Suprapubic skin (tissue), 4 donors: ENCODE results near the gene ASCL5.
"Not testable (repeated sequence)": the region's sequence is repeated elsewhere in the genome, so short reads cannot be mapped to it uniquely, and the experiment has no call there.

Experiments
- POLR2A ChIP-seq, 2 donors: fragments of 450-650 bp; IDR thresholded peaks; one replicate each; pipeline ENCODE4 v1.6.1; 2017; ENCODE audit warnings: antibody characterized with exemption in 2 of 2, mild to moderate bottlenecking in 2 of 2, moderate library complexity in 2 of 2
- POLR2AphosphoS5 ChIP-seq, 3 donors: sonication (generic); formaldehyde crosslinking; IDR thresholded peaks; one replicate each; pipeline ENCODE4 v1.6.1; 2017; ENCODE audit warnings: antibody characterized with exemption in 3 of 3
- TF ChIP-seq, protein P1 (sequence below), 2 donors: fragments of 200-600 bp in 1 of 2; fragments of 450-650 bp in 1 of 2; sonication (generic) in 1 of 2; IDR thresholded peaks; one replicate each; pipeline ENCODE4 v1.5.1; 2016 to 2019; ENCODE audit warnings: antibody characterized with exemption in 2 of 2, mild to moderate bottlenecking in 1 of 2, moderate library complexity in 1 of 2

DNA sequence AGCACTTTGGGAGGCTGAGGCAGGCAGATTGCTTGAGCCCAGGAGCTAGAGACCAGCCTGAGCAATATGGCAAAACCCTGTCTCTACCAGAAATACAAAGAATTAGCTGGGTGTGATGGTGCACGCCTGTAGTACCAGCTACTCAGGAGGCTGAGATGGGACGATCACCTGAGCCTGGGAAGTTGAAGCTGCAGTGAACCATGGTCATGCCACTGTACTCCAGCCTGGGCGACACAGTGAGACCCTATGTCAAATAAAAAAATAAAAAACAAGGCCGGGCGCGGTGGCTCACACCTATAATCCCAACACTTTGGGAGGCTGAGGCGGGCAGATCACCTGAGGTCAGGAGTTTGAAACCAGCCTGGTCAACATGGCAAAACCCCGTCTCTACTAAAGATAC lies 36.1 kb upstream of the ASCL5 start:
- TF ChIP-seq, protein P1, sequence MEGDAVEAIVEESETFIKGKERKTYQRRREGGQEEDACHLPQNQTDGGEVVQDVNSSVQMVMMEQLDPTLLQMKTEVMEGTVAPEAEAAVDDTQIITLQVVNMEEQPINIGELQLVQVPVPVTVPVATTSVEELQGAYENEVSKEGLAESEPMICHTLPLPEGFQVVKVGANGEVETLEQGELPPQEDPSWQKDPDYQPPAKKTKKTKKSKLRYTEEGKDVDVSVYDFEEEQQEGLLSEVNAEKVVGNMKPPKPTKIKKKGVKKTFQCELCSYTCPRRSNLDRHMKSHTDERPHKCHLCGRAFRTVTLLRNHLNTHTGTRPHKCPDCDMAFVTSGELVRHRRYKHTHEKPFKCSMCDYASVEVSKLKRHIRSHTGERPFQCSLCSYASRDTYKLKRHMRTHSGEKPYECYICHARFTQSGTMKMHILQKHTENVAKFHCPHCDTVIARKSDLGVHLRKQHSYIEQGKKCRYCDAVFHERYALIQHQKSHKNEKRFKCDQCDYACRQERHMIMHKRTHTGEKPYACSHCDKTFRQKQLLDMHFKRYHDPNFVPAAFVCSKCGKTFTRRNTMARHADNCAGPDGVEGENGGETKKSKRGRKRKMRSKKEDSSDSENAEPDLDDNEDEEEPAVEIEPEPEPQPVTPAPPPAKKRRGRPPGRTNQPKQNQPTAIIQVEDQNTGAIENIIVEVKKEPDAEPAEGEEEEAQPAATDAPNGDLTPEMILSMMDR (IDR thresholded peaks at IDR 0.05), result not testable (repeated sequence)
- TF ChIP-seq POLR2A, POLR2AphosphoS5 (IDR thresholded peaks at IDR 0.05): not testable (repeated sequence)
